ENCODE measurements around the gene IL5. TPM values are rescaled to one million over a fixed set of nuclear protein-coding genes. Genes with fewer than 3 reads are reported as not detected.

Gene IL5
- total RNA-seq, 2 donors from 2014 or later, result not detected

- H3K4me1 ChIP-seq, result peaks cover 53% of the 10 kb centered on the region
- no peaks in the 10 kb centered on the region for H3K27me3 ChIP-seq
- TF ChIP-seq POLR2A (IDR thresholded peaks at IDR 0.05) (no peak), CTCF (IDR thresholded peaks at IDR 0.05) (no peak)
- ATAC-seq, result no peak
- no peak overlapping the region for H3K27ac ChIP-seq
- WGBS, 2 donors, result 74 to 94% methylated on average over 4 of the region's 4 CpGs
- intact Hi-C loops (cut with DNase I), result loop anchor here (5.0 kb wide), 1 partner anchor 81 kb away; no protein-coding TSS in a partner anchor
- no peaks in the 10 kb centered on the region for H3K9me3 ChIP-seq
- peak in 1 of 4 donors; percentile 2 for DNase-seq
- H3K36me3 ChIP-seq (replicated peaks in 1 of 2; ENCODE audit: insufficient read depth in 1 of 2, low read depth in 2 of 2), result no peaks in the 10 kb centered on the region
- H3K4me3 ChIP-seq, result no peak overlapping the region
Observed at GRCh38 chr5:132493241-132493640, 50.1 kb downstream of the IL5 start.

- intact Hi-C loops (cut with DNase I), result loop anchor here (5.0 kb wide), 1 partner anchor 80 kb away; no protein-coding TSS in a partner anchor
- TF ChIP-seq POLR2A (IDR thresholded peaks at IDR 0.05), result no peak
- no peak for TF ChIP-seq CTCF (IDR thresholded peaks at IDR 0.05)
- WGBS, 2 donors, result 73 to 88% methylated on average over 3 of the region's 3 CpGs
- Histone ChIP-seq H3K27me3 (no peaks in the 10 kb centered on the region), H3K27ac (no peak overlapping the region), H3K4me3 (no peak overlapping the region), H3K36me3 (replicated peaks in 1 of 2; ENCODE audit: insufficient read depth in 1 of 2, low read depth in 2 of 2) (no peaks in the 10 kb centered on the region), H3K9me3 (no peaks in the 10 kb centered on the region), H3K4me1 (peaks cover 51% of the 10 kb centered on the region)
- no peak for ATAC-seq
- DNase-seq, result peak in 1 of 4 donors; percentile 5
Observed at GRCh38 chr5:132492386-132493125, 50.8 kb downstream of the IL5 start.

Other genes with a start within 250 kb of the IL5 start
- not detected for gene SLC22A4, start 249.1 kb downstream of the IL5 start, total RNA-seq
- 10 to 100 TPM; 21.3 to 30.3 TPM for gene SLC22A5, start 173.8 kb downstream of the IL5 start, total RNA-seq
- 10 to 100 TPM; 12.2 to 15.5 TPM for gene IRF1, start 52.7 kb downstream of the IL5 start, total RNA-seq
- 10 to 100 TPM; 18.7 to 42.5 TPM for gene RAD50, start 13.5 kb upstream of the IL5 start, total RNA-seq
- not detected for gene IL13, start 114.7 kb upstream of the IL5 start, total RNA-seq
- gene IL4, start 130.5 kb upstream of the IL5 start, total RNA-seq, result not detected
- gene KIF3A, start 194.0 kb upstream of the IL5 start, total RNA-seq, result 1 to 10 TPM; 5.9 to 8.8 TPM
- gene CCNI2, start 203.9 kb upstream of the IL5 start, total RNA-seq, result 1 to 10 TPM in 1 of 2 donors, under 1 TPM in 1; 0.99 to 1.6 TPM
- 10 to 100 TPM; 27.5 to 27.7 TPM for gene SEPTIN8, start 233.7 kb upstream of the IL5 start, total RNA-seq

All from body of pancreas (tissue), 4 donors.